Measurements from ENCODE around the gene RANBP10. TPM values are rescaled to one million over a fixed set of nuclear protein-coding genes. Genes with fewer than 3 reads are reported as not detected.

The RANBP10 gene
- total and polyA plus RNA-seq, 3 donors from 2014 or later: 23.0 to 25.2 (median 23.5) TPM

DNA sequence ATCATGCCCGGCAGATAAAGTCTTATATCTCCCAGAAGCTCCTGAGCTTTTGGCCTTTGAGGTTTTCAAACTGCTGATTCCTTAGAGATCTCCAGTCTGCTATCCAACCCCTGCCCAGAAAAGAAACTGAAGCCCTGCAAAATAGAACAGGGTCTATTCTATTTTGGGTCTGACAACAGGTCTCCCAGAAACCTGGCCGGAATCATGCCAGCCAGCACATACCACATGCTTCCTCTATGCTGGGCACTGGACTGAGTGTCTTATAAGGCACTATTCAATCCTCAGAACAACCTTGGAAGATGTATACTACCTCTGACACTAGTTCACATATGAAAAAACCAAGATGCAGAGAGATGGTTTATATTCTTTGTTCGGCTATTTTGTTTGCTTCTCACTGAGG is 66.0 kb downstream of the RANBP10 start:
- Histone ChIP-seq H3K4me1 (no peaks in the 10 kb centered on the region), H3K36me3 (ENCODE audit: low read depth, missing control alignments) (no peaks in the 10 kb centered on the region), H3K27me3 (no peaks in the 10 kb centered on the region), H3K4me3 (no peak overlapping the region), H3K9me3 (no peaks in the 10 kb centered on the region), H3K27ac (no peak overlapping the region)
- DNase-seq: no peak
- WGBS, 2 donors: 93 to 97% methylated on average over 3 of the region's 3 CpGs
- intact Hi-C loops (cut with DNase I; ENCODE audit: low total_unique reads): no loop called here
- TF ChIP-seq, protein P1, sequence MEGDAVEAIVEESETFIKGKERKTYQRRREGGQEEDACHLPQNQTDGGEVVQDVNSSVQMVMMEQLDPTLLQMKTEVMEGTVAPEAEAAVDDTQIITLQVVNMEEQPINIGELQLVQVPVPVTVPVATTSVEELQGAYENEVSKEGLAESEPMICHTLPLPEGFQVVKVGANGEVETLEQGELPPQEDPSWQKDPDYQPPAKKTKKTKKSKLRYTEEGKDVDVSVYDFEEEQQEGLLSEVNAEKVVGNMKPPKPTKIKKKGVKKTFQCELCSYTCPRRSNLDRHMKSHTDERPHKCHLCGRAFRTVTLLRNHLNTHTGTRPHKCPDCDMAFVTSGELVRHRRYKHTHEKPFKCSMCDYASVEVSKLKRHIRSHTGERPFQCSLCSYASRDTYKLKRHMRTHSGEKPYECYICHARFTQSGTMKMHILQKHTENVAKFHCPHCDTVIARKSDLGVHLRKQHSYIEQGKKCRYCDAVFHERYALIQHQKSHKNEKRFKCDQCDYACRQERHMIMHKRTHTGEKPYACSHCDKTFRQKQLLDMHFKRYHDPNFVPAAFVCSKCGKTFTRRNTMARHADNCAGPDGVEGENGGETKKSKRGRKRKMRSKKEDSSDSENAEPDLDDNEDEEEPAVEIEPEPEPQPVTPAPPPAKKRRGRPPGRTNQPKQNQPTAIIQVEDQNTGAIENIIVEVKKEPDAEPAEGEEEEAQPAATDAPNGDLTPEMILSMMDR (IDR thresholded peaks at IDR 0.05): no peak
- TF ChIP-seq POLR2A (IDR thresholded peaks at IDR 0.05): no peak

DNA sequence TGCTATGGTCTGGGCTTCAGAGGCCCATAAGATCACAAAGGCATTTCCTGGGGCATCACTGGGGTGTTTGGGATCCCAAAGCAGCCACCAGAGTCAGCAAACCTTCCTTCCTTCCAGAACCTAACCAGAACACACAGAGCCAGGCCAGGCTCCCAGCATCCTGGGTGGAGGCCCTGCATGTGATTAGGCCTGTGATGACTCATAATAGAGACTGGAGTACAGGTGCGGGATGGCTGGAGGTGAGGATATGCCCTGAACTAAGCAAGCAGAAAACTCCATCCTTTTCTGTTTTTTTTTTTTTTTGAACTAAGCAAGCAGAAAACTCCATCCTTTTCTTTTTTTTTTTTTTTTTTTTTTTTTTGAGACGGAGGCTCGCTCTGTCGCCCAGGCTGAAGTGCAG is 69.5 kb downstream of the RANBP10 start:
- no peak for DNase-seq
- Histone ChIP-seq H3K4me1 (no peaks in the 10 kb centered on the region), H3K27me3 (no peaks in the 10 kb centered on the region), H3K27ac (no peak overlapping the region), H3K36me3 (ENCODE audit: low read depth, missing control alignments) (no peaks in the 10 kb centered on the region), H3K4me3 (no peak overlapping the region), H3K9me3 (no peaks in the 10 kb centered on the region)
- WGBS, 2 donors: 93 to 100% methylated on average over 4 of the region's 4 CpGs
- intact Hi-C loops (cut with DNase I; ENCODE audit: low total_unique reads): no loop called here
- TF ChIP-seq, protein P1 (IDR thresholded peaks at IDR 0.05): no peak
- TF ChIP-seq POLR2A (IDR thresholded peaks at IDR 0.05): no peak

DNA sequence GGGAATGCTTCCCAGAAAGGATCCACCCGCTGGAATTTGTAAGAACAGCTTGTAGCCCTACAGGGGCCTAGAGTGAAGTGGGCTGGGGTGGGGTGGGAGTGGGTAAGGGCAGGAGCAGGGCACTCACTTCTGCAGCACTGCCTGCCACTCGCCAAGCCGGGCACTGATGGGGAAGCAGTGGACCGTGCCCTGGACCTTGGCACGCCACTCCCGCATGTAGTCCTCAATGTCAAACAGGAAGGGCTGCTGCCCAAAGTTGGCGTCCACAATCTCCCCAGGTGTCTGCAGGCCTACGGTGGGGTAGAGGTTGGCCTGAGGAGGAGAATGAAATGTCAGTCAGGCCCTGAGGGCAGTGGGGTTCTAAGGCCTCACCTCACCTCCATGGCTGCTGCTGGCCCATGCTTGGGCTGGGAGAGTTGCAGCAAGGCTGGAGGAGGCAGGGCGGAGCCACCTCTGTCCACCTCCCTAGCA is 71.6 kb downstream of the RANBP10 start:
- intact Hi-C loops (cut with DNase I; ENCODE audit: low total_unique reads): no loop called here
- H3K27ac ChIP-seq: no peak overlapping the region
- no peaks in the 10 kb centered on the region for H3K4me1 ChIP-seq
- no peak for DNase-seq
- no peaks in the 10 kb centered on the region for H3K27me3 ChIP-seq
- WGBS, 2 donors: 88 to 92% methylated on average over 8 to 9 of the region's 9 CpGs
- no peak for TF ChIP-seq POLR2A (IDR thresholded peaks at IDR 0.05)
- no peak overlapping the region for H3K4me3 ChIP-seq
- H3K9me3 ChIP-seq: no peaks in the 10 kb centered on the region
- H3K36me3 ChIP-seq (ENCODE audit: low read depth, missing control alignments): no peaks in the 10 kb centered on the region

DNA sequence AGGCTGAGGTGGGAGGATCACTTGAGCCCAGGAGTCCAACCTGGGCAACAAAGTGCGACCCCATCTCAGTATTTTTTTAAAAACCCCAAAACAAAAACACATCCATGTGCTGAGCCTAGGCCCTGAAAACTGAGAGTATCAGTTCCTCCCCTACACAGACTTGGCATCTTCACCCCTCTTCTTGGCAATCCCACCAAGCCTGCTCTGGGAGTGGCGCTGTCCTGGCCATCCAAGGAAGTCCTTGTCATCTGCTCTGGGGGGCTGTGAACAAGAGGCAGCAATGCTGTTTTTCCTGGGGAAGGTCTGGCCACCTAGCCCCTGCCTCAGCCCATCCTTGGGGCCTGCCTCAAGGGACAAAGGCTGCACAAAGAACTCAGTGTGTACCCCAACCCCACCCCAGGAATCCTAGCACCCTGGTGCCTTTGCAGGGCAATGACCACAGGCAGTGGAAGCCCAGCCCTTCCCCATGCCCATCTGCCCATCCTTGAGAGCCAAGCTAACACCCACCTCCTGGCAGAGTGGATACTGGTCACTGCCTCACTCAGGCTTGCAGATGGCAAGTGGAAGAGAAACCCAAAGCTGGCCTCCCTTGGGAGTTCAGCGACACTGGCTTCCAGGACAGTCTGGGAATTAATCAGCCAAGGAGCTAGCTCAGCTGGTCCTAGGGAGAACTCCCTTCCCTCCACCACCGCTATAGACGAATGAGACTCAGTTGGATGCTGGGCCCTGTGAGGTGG is 72.5 kb downstream of the RANBP10 start:
- no peaks in the 10 kb centered on the region for H3K9me3 ChIP-seq
- H3K27ac ChIP-seq: no peak overlapping the region
- WGBS, 2 donors: 85 to 95% methylated on average over 3 to 5 of the region's 5 CpGs

DNA sequence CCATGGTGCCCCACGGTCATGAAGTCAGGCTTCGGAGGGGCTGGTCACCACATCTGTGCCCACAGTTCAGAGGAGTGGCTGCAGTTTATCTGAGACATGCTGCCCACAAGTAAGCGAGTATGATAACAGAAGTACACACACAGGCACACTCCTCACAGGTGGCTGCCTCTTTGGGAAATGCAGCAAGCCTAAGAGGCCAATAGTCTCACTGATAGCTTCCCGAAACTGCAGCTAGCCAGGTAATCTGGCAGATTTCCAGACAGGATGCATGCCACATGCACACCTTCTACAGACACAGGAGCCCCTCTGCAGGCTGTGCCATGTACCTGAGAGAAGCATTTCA is 74.6 kb downstream of the RANBP10 start:
- no peaks in the 10 kb centered on the region for H3K4me1 ChIP-seq
- H3K27ac ChIP-seq: no peak overlapping the region
- 79 to 90% methylated on average over 4 of the region's 4 CpGs for WGBS, 2 donors
- H3K27me3 ChIP-seq: no peaks in the 10 kb centered on the region
- DNase-seq: no peak
- no peaks in the 10 kb centered on the region for H3K36me3 ChIP-seq (ENCODE audit: low read depth, missing control alignments)
- intact Hi-C loops (cut with DNase I; ENCODE audit: low total_unique reads): no loop called here
- H3K4me3 ChIP-seq: no peak overlapping the region
- TF ChIP-seq, protein P1 (IDR thresholded peaks at IDR 0.05): no peak
- no peak for TF ChIP-seq POLR2A (IDR thresholded peaks at IDR 0.05)
- H3K9me3 ChIP-seq: no peaks in the 10 kb centered on the region

More for the DNA sequence above, 72.5 kb downstream of the RANBP10 start:
- intact Hi-C loops (cut with DNase I; ENCODE audit: low total_unique reads): no loop called here
- Histone ChIP-seq H3K4me1 (no peaks in the 10 kb centered on the region), H3K36me3 (ENCODE audit: low read depth, missing control alignments) (no peaks in the 10 kb centered on the region), H3K27me3 (no peaks in the 10 kb centered on the region), H3K4me3 (no peak overlapping the region)
- no peak for DNase-seq
- TF ChIP-seq POLR2A (IDR thresholded peaks at IDR 0.05): no peak
- TF ChIP-seq, protein P1 (IDR thresholded peaks at IDR 0.05): no peak

Data from testis (tissue), 3 donors.